Brain microvascular endothelial cell (primary cell): ENCODE results near the gene RTN4RL1.

ENCODE experiments used
- DNase-seq: peaks from one replicate; pipeline ENCODE4 v3.0.0-alpha.2; 2020
- H3K27ac ChIP-seq: fragments of 250-450 bp; sonication (Bioruptor Pico); 2 replicates; pipeline ENCODE4 v1.5.1; 2020; ENCODE audit warnings: mild to moderate bottlenecking, moderate library complexity
- H3K27me3 ChIP-seq: fragments of 250-450 bp; sonication (Bioruptor Pico); replicated peaks from 2 replicates; pipeline ENCODE4 v1.5.1; 2020; ENCODE audit warnings: mild to moderate bottlenecking
- H3K36me3 ChIP-seq: fragments of 250-450 bp; sonication (Bioruptor Pico); replicated peaks from 2 replicates; pipeline ENCODE4 v1.5.1; 2020; ENCODE audit warnings: mild to moderate bottlenecking
- H3K4me3 ChIP-seq: 2 replicates; pipeline ENCODE4 v1.5.1; 2011; ENCODE audit warnings: low read depth, mild to moderate bottlenecking, control low read depth, low read length, moderate library complexity
- CTCF ChIP-seq: IDR thresholded peaks from 2 replicates; pipeline ENCODE4 v1.5.1; 2011; ENCODE audit warnings: low read depth, mild to moderate bottlenecking, moderate library complexity, low read length, control low read depth, inconsistent platforms; ENCODE audit errors: missing control alignments
- in situ Hi-C: cut with HindIII; loops from 2 replicates; pipeline ENCODE4 v1.10.0; 2017; ENCODE audit warnings: low sequenced_read_pairs, low pct_ligation_motif_present

Gene RTN4RL1

GRCh38 chr17:1943436-1943831, 81.7 kb downstream of the RTN4RL1 start:
- H3K36me3 ChIP-seq, result no peaks in the 10 kb centered on the region
- TF ChIP-seq CTCF, result no peak
- in situ Hi-C loops, result no loop called here
- no peak overlapping the region for H3K4me3 ChIP-seq
- no peak overlapping the region for H3K27ac ChIP-seq
- no peaks in the 10 kb centered on the region for H3K27me3 ChIP-seq
- no peak for DNase-seq

GRCh38 chr17:1942666-1943435, 82.3 kb downstream of the RTN4RL1 start:
- Histone ChIP-seq H3K27ac (no peak overlapping the region), H3K36me3 (no peaks in the 10 kb centered on the region), H3K4me3 (no peak overlapping the region), H3K27me3 (no peaks in the 10 kb centered on the region)
- no peak for DNase-seq
- in situ Hi-C loops, result no loop called here
- no peak for TF ChIP-seq CTCF

GRCh38 chr17:1942066-1942365, 83.1 kb downstream of the RTN4RL1 start:
- no peak overlapping the region for H3K4me3 ChIP-seq
- in situ Hi-C loops, result no loop called here
- H3K36me3 ChIP-seq, result no peaks in the 10 kb centered on the region
- no peak for TF ChIP-seq CTCF
- H3K27ac ChIP-seq, result no peak overlapping the region
- no peak for DNase-seq
- H3K27me3 ChIP-seq, result no peaks in the 10 kb centered on the region

- no peak for DNase-seq
- in situ Hi-C loops, result no loop called here
- Histone ChIP-seq H3K27me3 (no peaks in the 10 kb centered on the region), H3K36me3 (no peaks in the 10 kb centered on the region), H3K4me3 (no peak overlapping the region), H3K27ac (no peak overlapping the region)
- no peak for TF ChIP-seq CTCF
These were observed 83.7 kb downstream of the RTN4RL1 start for GRCh38 chr17:1941272-1942065.

- no peaks in the 10 kb centered on the region for H3K36me3 ChIP-seq
- no peak for TF ChIP-seq CTCF
- H3K4me3 ChIP-seq, result no peak overlapping the region
- in situ Hi-C loops, result no loop called here
- no peak overlapping the region for H3K27ac ChIP-seq
- DNase-seq, result no peak
- no peaks in the 10 kb centered on the region for H3K27me3 ChIP-seq
These were observed 84.3 kb downstream of the RTN4RL1 start for GRCh38 chr17:1940810-1941185.
